GM23338 (cell line): ENCODE data around the gene ANTXR2. TPM values are rescaled to one million over a fixed set of nuclear protein-coding genes. Genes with fewer than 3 reads are reported as not detected.
A peak's percentile ranks its signal among the peaks of the same experiment; 100 is the strongest.

Source experiments
- ATAC-seq: fragments of 200-7000 bp; cut with Tn5 transposase; 3 replicates; pipeline ENCODE4 v1.9.1; 2020
- DNase-seq: peaks from one replicate; pipeline ENCODE4 v3.0.0-alpha.2; 2015; ENCODE audit warnings: low spot score
- H2AFZ ChIP-seq: fragments of 200-600 bp; sonication (generic); 2 replicates; pipeline ENCODE4 v1.8.0; 2016; ENCODE audit warnings: antibody characterized with exemption, mild to moderate bottlenecking, moderate library complexity
- H3F3A ChIP-seq: fragments of 200-600 bp; sonication (generic); replicated peaks from 2 replicates; pipeline ENCODE4 v1.8.0; 2017; ENCODE audit warnings: antibody characterized with exemption, mixed run types, low read depth
- H3K27ac ChIP-seq: fragments of 200-600 bp; sonication (generic); 2 replicates; pipeline ENCODE4 v1.6.1; 2016; ENCODE audit warnings: low read depth
- H3K27me3 ChIP-seq: fragments of 200-600 bp; sonication (generic); 2 replicates; pipeline ENCODE4 v1.8.0; 2016; ENCODE audit warnings: mild to moderate bottlenecking, mixed run types, moderate library complexity; ENCODE audit not compliant: insufficient read depth
- H3K36me3 ChIP-seq: fragments of 200-600 bp; sonication (generic); 2 replicates; pipeline ENCODE4 v1.8.0; 2016; ENCODE audit warnings: mild to moderate bottlenecking; ENCODE audit not compliant: insufficient read depth
- H3K4me1 ChIP-seq: fragments of 200-600 bp; sonication (generic); 2 replicates; pipeline ENCODE4 v1.8.0; 2016; ENCODE audit warnings: mild to moderate bottlenecking, moderate library complexity; ENCODE audit not compliant: insufficient read depth
- H3K4me2 ChIP-seq: fragments of 200-600 bp; sonication (generic); 2 replicates; pipeline ENCODE4 v1.7.1; 2017; ENCODE audit warnings: mixed run types
- H3K4me3 ChIP-seq: fragments of 200-600 bp; sonication (generic); 2 replicates; pipeline ENCODE4 v1.6.1; 2016; ENCODE audit warnings: mixed run types
- H3K79me2 ChIP-seq: fragments of 200-600 bp; sonication (generic); replicated peaks from 2 replicates; pipeline ENCODE4 v1.8.0; 2017; ENCODE audit warnings: mild to moderate bottlenecking; ENCODE audit not compliant: insufficient read depth
- H3K9me2 ChIP-seq: fragments of 200-600 bp; sonication (generic); 2 replicates; pipeline ENCODE4 v1.8.0; 2017; ENCODE audit not compliant: insufficient read depth
- H4K20me1 ChIP-seq: fragments of 200-600 bp; sonication (generic); replicated peaks from 2 replicates; pipeline ENCODE4 v1.8.0; 2017; ENCODE audit warnings: mild to moderate bottlenecking; ENCODE audit not compliant: insufficient read depth
- H3K27ac Mint-ChIP-seq: 2 replicates; pipeline ENCODE4 v1.8.0; 2020; ENCODE audit warnings: inconsistent platforms, mild to moderate bottlenecking, moderate library complexity, mixed read lengths
- H3K27me3 Mint-ChIP-seq: 3 replicates; pipeline ENCODE4 v1.8.0; 2022; ENCODE audit warnings: low read depth, mild to moderate bottlenecking, moderate library complexity, mixed read lengths, inconsistent platforms; ENCODE audit not compliant: insufficient read depth, poor library complexity
- H3K36me3 Mint-ChIP-seq: 3 replicates; pipeline ENCODE4 v1.8.0; 2021; ENCODE audit warnings: low read depth, mild to moderate bottlenecking, inconsistent platforms, moderate library complexity, mixed read lengths
- H3K4me1 Mint-ChIP-seq: 3 replicates; pipeline ENCODE4 v1.8.0; 2020; ENCODE audit warnings: mild to moderate bottlenecking, inconsistent platforms, mixed read lengths
- H3K4me3 Mint-ChIP-seq: 3 replicates; pipeline ENCODE4 v1.8.0; 2021; ENCODE audit warnings: moderate library complexity, mild to moderate bottlenecking, inconsistent platforms, mixed read lengths
- H3K9me3 Mint-ChIP-seq: 3 replicates; pipeline ENCODE4 v1.8.0; 2020; ENCODE audit warnings: moderate library complexity, mild to moderate bottlenecking, inconsistent platforms, mixed read lengths
- CREB1 ChIP-seq: fragments of 250-450 bp; sonication (Bioruptor Pico); IDR thresholded peaks from 2 replicates; pipeline ENCODE4 v1.5.0; 2020; ENCODE audit warnings: low read depth, mild to moderate bottlenecking, moderate library complexity
- CTCF ChIP-seq, 2 experiments: fragments of 200-600 bp in 1 of 2; sonication (generic) in 1 of 2; conservative IDR thresholded peaks; 2 replicates each; pipeline versions ENCODE4 v1.5.1 to v1.6.1; 2016 to 2017; ENCODE audit warnings: antibody characterized with exemption in 2 of 2, low read depth in 2 of 2, mild to moderate bottlenecking in 2 of 2, moderate library complexity in 1 of 2
- ETS1 ChIP-seq: IDR thresholded peaks from 2 replicates; pipeline ENCODE4 v1.6.1; 2016; ENCODE audit warnings: antibody characterized with exemption
- EZH2 ChIP-seq: fragments of 200-600 bp; sonication (generic); IDR thresholded peaks from one replicate; pipeline ENCODE4 v1.8.0; 2017; ENCODE audit warnings: antibody characterized with exemption, mild to moderate bottlenecking, low read depth; ENCODE audit not compliant: unreplicated experiment
- NANOG ChIP-seq: IDR thresholded peaks from 2 replicates; pipeline ENCODE4 v1.6.1; 2016; ENCODE audit warnings: antibody characterized with exemption, borderline replicate concordance
- POLR2AphosphoS5 ChIP-seq: IDR thresholded peaks from 2 replicates; pipeline ENCODE4 v1.6.1; 2016; ENCODE audit warnings: antibody characterized with exemption, low read depth
- REST ChIP-seq: IDR thresholded peaks from one replicate; pipeline ENCODE4 v1.6.1; 2018; ENCODE audit warnings: antibody characterized with exemption; ENCODE audit not compliant: unreplicated experiment
- STAT1 ChIP-seq: IDR thresholded peaks from one replicate; pipeline ENCODE4 v1.6.1; 2016; ENCODE audit warnings: antibody characterized with exemption; ENCODE audit not compliant: unreplicated experiment
- ZNF114 ChIP-seq: fragments of 250-450 bp; sonication (Bioruptor Pico); IDR thresholded peaks from 2 replicates; pipeline ENCODE4 v1.5.0; 2020; ENCODE audit warnings: mild to moderate bottlenecking, moderate library complexity
- ZNF462 ChIP-seq: fragments of 250-450 bp; sonication (Bioruptor Pico); IDR thresholded peaks from 2 replicates; pipeline ENCODE4 v1.5.0; 2020; ENCODE audit warnings: mild to moderate bottlenecking, moderate library complexity
- polyA plus RNA-seq: library from polyadenylated mRNA; unstranded; fragments of >200 nt; fragmentation: Nextera tagmentation; extraction: Ambion mirVana; gene quantifications from 2 replicates; pipeline ENCODE4 v1.2.1, GENCODE V29; 2016
- total RNA-seq: library from RNA; depleted of rRNA; stranded (reverse); fragments of >200 nt; shearing (Covaris generic); gene quantifications from 2 replicates; pipeline ENCODE4 v1.2.3, GENCODE V29; 2014

The ANTXR2 gene
- total and polyA plus RNA-seq, 2 experiments from 2014 or later = 2.0 to 5.3 TPM

GRCh38 chr4:79898055-79898454, 175.0 kb downstream of the ANTXR2 start:
- Histone ChIP-seq H3K9me2 (no peaks in the 10 kb centered on the region), H3K36me3 (no peaks in the 10 kb centered on the region), H3K4me2 (no peak overlapping the region), H3K4me1 (peaks cover 8% of the 10 kb centered on the region), H3K79me2 (no peaks in the 10 kb centered on the region), H3K27ac (no peak overlapping the region), H3F3A (no peaks in the 10 kb centered on the region), H3K4me3 (no peak overlapping the region), H4K20me1 (no peaks in the 10 kb centered on the region), H2AFZ (no peak overlapping the region), H3K27me3 (no peaks in the 10 kb centered on the region)
- H3K27me3 Mint-ChIP-seq = no peaks in the 10 kb centered on the region
- no peak for DNase-seq
- no peaks in the 10 kb centered on the region for H3K36me3 Mint-ChIP-seq
- TF ChIP-seq ZNF114 (CRISPR knock-in tag) = no peak
- TF ChIP-seq EZH2 = no peak
- TF ChIP-seq ETS1 = no peak
- TF ChIP-seq CREB1 (CRISPR knock-in tag) = no peak
- no peak for TF ChIP-seq POLR2AphosphoS5
- peaks cover 16% of the 10 kb centered on the region for H3K4me1 Mint-ChIP-seq
- no peak for ATAC-seq
- H3K9me3 Mint-ChIP-seq = peaks cover 5% of the 10 kb centered on the region; the same call in 2 of the 3 replicates
- H3K4me3 Mint-ChIP-seq = no peak overlapping the region
- no peak overlapping the region for H3K27ac Mint-ChIP-seq

GRCh38 chr4:79897174-79897573, 175.9 kb downstream of the ANTXR2 start:
- Mint-ChIP-seq H3K27ac (no peak overlapping the region), H3K9me3 (peaks cover 5% of the 10 kb centered on the region; the same call in 2 of the 3 replicates), H3K27me3 (no peaks in the 10 kb centered on the region), H3K4me3 (no peak overlapping the region), H3K36me3 (no peaks in the 10 kb centered on the region), H3K4me1 (peaks cover 16% of the 10 kb centered on the region)
- Histone ChIP-seq H3K27me3 (no peaks in the 10 kb centered on the region), H3K4me2 (no peak overlapping the region), H2AFZ (peak overlapping the region; percentile 33; the same call in 1 of the 2 replicates), H3K9me2 (no peaks in the 10 kb centered on the region), H3K4me3 (no peak overlapping the region), H4K20me1 (no peaks in the 10 kb centered on the region), H3K79me2 (no peaks in the 10 kb centered on the region), H3F3A (no peaks in the 10 kb centered on the region), H3K27ac (no peak overlapping the region), H3K36me3 (no peaks in the 10 kb centered on the region), H3K4me1 (peaks cover 8% of the 10 kb centered on the region)
- ATAC-seq = no peak
- DNase-seq = no peak
- TF ChIP-seq CTCF (conservative IDR thresholded peaks at IDR 0.05; ENCODE audit: low read depth in 2 of 2) = no peak
- TF ChIP-seq ZNF462 (CRISPR knock-in tag) = no peak
- TF ChIP-seq REST = no peak
- TF ChIP-seq EZH2 = no peak
- TF ChIP-seq STAT1 = no peak
- TF ChIP-seq NANOG = no peak
